NCI-H2196 treated with DMSO at 0.1 percent for 48 hours (cell line): ENCODE measurements around the gene L3MBTL2.
A peak's percentile ranks its signal among the peaks of the same experiment; 100 is the strongest.

ENCODE experiments used
- DNase-seq: peaks from one replicate; lab custom pipeline; 2025; ENCODE audit not compliant: unreplicated experiment; lab: John Stamatoyannopoulos, UW

L3MBTL2 gene

DNA sequence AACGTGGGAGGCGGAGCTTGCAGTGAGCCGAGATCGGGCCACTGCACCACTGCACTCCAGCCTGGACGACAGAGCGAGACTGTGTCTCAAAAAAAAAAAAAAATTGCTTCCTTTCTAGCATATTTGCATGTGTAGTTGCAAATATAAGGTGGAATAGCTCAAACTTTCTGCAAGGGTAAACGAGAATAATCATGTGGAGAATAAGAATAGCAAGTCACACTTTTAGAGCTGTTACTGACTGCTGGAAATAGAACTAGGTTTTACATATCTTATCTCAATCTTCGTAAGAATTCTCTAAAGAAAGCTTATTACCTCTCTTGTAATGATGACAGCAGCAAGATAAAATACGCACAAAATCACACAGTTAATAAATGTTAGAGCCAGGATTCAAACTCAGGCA is 1.6 kb downstream of the L3MBTL2 start:
- DNase-seq = no peak

DNA sequence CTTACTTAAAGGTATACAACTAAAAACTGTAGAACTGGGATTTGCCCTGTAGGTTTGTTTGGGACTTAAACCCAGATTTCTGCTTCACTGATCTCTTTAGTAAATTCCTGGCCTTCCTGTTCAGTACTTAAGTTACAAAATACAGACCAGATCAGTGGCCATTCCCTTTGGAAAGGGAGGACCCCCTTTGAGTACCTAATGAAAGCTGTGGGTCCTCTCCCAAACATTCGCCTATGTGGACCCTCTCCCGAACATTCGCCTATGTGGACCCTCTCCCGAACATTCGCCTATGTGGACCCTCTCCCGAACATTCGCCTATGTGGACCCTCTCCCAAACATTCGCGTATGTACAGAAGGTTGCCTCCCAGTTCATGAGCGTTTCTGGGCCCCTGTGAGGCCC is 10.3 kb downstream of the L3MBTL2 start:
- DNase-seq = no peak

DNA sequence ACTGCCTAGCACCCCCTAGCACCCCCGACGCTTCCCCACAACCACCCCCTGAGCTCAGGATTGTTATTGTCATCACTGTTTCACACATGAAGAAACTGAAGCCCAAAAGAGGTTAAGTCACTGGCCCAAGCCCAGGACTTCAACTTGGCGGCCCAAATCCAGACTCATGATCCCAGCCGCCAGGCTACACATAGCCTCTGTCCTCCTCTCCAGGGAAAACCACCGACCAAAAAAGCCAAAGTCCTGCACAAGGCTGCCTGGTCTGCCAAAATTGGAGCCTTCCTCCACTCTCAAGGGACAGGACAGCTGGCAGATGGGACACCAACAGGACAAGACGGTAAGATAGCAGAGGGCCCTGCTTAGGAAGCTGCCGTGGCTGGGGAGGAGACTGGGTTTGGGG is 10.8 kb downstream of the L3MBTL2 start:
- DNase-seq = no peak

GRCh38 chr22:41216984-41217383 is 11.9 kb downstream of the L3MBTL2 start:
- peak; percentile 73 for DNase-seq

GRCh38 chr22:41217553-41218157 is 12.5 kb downstream of the L3MBTL2 start:
- DNase-seq = peak; percentile 73

DNA sequence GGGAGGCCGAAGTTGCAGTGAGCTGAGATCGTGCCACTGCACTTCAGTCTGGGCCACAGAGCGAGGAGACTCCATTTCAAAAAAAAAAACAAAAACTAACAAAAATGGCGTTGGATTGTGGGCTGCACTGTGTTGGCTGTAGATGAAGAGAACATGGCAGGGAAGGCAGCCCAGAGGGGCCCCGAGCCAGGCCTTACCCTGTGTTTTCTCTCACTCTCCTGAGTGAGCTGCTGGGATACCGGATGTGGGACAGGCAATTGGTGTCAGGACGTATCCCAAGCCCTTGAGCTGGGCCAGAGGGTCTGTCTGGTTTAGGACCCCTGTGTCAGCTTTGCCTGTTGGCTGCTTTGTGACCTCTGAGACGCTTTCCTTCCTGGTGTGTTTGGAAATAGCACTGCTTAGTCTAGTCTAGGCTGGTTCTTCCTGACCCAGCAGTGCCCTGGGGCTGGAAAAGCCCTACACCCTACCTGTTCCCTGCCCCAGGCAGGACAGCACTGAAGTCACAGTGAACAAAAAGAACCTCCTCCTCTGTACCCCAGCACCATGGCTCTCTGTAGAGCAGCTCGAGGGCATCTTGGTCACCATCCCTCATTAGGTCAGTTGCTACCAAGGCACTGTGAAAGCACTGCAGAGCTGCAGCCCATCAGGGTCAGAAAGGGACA is 17.9 kb downstream of the L3MBTL2 start:
- DNase-seq = no peak

DNA sequence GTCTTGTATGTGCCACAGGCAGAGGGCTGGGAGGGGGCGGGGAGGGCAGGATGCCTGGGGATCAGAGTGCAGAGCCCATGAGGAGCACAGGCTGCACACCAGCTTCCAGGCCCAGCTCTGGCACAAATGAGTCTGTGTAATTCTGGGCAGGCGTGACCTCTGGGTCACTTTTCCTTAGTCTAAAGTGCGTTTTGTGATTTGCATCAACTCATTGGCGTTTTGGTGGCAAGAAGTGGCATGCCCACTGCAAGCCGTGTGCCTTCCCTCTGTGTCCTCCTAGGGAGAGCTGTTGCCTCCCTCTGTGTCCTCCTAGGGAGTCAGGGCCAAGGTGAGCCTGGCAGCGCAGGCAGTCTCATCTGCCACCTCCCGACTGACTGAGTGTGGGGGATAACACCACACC is 18.4 kb downstream of the L3MBTL2 start:
- no peak for DNase-seq

DNA sequence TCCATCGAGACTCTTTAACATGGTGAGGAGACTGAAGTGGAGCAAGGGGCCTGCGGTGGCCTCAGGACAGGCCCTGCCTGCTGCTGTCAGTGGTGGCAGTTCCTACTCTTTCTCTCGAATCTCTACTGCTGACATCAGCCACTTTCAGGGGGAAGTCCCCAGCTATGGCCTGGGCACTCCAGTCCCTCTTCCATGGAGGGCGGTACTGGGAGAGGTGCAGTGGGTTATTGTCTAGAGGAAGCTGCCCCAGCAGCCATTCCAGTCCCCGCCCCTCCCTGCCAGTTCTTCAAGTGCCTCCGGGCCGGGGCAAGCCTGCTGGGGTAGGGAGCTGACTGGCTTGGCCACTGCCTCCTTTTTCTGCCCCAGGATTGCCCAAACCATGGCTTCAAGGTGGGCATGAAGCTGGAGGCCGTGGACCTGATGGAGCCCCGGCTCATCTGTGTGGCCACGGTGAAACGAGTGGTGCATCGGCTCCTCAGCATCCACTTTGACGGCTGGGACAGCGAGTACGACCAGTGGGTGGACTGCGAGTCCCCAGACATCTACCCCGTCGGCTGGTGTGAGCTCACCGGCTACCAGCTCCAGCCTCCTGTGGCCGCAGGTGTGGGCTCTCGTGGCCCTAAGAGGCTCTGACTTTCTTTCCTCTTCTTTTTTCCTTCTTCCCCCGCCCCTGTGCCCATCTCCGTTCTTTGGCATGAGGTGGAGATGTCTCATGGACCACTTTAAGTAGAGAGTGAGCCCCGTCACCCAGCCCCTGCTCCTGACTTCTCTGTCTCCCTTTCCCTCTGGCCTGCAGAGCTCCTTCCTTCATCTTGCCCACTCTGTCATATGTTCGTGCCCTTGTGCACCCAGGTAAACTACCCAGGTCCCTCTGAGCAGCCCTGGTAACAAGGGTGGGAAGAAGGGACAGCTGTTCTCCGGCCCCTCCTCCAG is 21.9 kb downstream of the L3MBTL2 start:
- no peak for DNase-seq

DNA sequence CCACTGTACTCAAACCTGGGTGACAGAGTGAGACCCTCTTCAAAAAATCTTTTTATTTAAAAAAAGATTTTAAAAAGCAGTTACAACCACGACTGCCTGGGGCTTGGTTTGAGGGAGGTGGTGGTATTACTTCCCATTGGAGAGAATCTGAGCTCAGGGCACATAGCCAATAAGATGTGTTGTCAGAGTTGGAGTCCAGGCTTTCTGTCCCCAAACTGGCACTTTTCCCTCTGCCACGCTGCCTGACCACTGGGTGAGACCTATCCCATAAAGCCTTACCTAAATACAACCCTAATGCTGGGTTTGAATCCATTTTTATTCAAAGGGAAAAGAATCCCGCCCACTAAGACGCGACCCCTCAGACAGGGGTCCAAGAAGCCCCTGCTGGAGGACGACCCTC is 24.1 kb downstream of the L3MBTL2 start:
- no peak for DNase-seq

- no peak for DNase-seq
Measured at GRCh38 chr22:41229730-41230400, 24.8 kb downstream of the L3MBTL2 start.

DNA sequence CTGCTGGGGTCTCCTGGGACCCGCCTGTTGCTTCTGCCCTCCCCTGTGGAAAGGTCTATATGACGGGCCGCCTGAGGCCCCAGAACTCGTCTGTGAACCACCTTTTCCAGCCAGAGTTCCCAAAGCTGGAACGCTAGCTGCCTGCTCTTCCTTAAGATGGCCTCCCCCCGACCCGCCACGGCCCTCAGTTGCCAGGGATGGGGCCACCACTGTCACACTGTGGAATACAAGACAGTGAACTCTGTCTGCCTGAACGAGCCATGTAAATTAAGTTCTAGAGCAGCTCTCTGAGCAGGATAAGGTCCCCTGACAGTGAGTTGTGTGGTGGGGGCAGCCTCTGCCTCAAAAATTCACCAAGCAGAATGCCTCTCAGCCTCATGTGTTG is 25.3 kb downstream of the L3MBTL2 start:
- DNase-seq = no peak

DNA sequence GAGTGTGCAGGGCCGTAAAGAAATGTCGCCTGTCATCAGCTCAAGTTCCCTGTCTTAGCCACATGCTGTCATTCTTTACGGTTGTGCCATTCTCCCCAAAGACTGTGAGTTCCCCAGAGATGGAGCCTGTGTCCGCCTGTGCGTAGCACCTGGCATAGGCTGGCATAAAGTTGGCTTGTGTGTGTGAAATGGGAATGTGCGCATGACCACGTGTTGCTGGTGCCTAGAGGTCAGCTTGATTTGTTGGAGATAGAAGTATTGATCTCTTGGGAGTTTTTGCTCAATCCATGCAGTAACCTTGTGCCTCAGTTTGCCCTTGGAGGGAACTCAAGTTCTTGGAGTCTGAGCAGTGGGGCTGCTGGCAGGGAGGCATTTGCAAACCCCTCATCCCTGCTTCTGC is 26.3 kb downstream of the L3MBTL2 start:
- no peak for DNase-seq

- no peak for DNase-seq
Measured at GRCh38 chr22:41234815-41235695, 29.9 kb downstream of the L3MBTL2 start.

GRCh38 chr22:41237036-41237706 is 32.1 kb downstream of the L3MBTL2 start:
- no peak for DNase-seq

DNA sequence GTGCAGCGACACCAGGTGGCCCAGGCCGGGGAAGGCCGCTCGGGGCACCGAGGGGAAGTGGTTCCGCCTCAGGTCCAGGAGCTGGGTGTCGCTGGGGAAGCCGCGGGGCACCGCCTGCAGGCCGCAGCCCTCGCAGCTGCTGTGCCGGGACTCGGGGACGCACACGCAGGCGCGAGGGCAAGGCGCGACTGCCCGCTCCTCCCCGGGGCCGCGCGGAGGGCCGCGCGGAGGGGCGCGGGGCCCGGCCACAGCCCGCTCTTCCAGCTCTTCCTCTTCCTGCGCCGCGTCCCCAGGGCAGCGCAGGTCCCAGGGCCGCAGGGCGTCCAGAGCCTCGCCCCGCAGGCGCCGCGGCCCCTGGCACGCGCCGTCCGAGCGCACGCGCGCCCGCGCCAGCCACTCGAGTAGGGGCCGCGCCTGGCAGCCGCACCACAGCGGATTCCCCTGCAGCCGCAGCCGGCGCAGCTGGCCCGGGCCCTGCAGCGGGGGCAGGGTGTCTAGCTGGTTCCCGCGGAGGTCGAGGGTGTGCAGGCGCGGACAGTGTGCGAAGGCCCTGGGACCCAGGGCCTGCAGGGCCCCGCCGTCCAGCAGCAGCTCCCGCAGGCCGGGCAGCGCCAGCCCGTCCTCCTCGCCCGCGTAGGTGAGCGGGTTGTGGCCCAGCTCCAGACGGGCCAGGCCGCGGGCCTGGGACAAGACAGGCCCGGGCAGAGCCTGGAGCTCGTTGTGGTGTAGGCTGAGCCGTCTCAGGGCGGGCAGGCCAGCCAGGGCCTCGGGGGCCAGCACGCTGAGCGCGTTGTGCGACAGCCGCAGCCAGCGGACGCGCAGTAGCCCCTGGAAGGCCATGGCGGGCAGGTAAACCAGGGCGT is 32.8 kb downstream of the L3MBTL2 start:
- peak; percentile 79 for DNase-seq

- no peak for DNase-seq
Measured at GRCh38 chr22:41238570-41239442, 33.7 kb downstream of the L3MBTL2 start.

GRCh38 chr22:41239443-41240128 is 34.5 kb downstream of the L3MBTL2 start:
- DNase-seq = no peak
